ENCODE results near the gene PDE3B. TPM values are rescaled to one million over a fixed set of nuclear protein-coding genes. Genes with fewer than 3 reads are reported as not detected.

PDE3B gene
- total RNA-seq, 1 donor from 2014 or later: 3.1 TPM

DNA sequence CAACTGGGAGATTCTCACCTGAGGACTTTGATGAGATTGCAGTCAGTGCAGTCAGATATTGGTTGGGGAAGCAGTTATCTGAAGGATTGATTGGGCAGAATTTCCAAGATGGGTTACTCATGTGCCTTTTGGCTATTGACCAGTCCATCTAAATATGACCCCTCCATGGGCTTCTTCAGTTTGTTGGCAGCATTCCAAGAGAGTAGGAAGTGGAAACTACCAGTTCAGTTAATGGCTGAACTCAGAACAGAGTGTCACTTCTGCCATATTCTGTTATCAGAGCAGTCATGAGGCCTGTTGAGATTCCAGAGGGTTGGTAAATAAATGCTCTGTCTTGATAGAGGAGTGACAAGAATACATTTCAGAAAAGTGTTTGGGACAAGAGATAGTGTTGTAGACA is 177.4 kb downstream of the PDE3B start:
- no peak for DNase-seq (ENCODE audit: low read depth)
- no peaks in the 10 kb centered on the region for H3K36me3 ChIP-seq (ENCODE audit: control insufficient read depth, insufficient read depth, low read length)
- H3K4me3 ChIP-seq (ENCODE audit: low read depth, low read length): no peak overlapping the region
- TF ChIP-seq, protein P1, sequence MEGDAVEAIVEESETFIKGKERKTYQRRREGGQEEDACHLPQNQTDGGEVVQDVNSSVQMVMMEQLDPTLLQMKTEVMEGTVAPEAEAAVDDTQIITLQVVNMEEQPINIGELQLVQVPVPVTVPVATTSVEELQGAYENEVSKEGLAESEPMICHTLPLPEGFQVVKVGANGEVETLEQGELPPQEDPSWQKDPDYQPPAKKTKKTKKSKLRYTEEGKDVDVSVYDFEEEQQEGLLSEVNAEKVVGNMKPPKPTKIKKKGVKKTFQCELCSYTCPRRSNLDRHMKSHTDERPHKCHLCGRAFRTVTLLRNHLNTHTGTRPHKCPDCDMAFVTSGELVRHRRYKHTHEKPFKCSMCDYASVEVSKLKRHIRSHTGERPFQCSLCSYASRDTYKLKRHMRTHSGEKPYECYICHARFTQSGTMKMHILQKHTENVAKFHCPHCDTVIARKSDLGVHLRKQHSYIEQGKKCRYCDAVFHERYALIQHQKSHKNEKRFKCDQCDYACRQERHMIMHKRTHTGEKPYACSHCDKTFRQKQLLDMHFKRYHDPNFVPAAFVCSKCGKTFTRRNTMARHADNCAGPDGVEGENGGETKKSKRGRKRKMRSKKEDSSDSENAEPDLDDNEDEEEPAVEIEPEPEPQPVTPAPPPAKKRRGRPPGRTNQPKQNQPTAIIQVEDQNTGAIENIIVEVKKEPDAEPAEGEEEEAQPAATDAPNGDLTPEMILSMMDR (IDR thresholded peaks at IDR 0.05; ENCODE audit: insufficient read depth, low read length, poor library complexity, severe bottlenecking): no peak
- H3K27me3 ChIP-seq (ENCODE audit: control insufficient read depth, insufficient read depth, low read length): no peaks in the 10 kb centered on the region

DNA sequence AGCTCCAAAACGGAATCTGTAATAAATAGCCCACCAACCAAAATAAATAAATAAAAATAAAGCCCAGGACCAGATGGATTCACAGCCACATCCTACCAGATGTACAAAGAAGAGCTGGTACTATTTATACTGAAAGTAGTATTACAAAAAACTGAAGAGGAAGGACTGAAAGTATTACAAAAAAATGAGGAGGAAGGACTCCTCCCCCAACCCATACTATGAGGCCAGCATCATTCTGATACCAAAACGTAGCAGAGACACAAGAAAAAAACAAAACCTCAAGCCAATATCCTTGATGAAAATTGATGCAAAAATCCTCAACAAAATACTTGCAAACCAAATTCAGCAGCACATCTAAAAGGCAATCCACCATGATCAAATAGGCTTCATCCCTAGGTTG is 183.0 kb downstream of the PDE3B start:
- Histone ChIP-seq H3K4me3 (ENCODE audit: low read depth, low read length) (no peak overlapping the region), H3K36me3 (ENCODE audit: control insufficient read depth, insufficient read depth, low read length) (no peaks in the 10 kb centered on the region), H3K27me3 (ENCODE audit: control insufficient read depth, insufficient read depth, low read length) (no peaks in the 10 kb centered on the region)
- TF ChIP-seq, protein P1 (IDR thresholded peaks at IDR 0.05; ENCODE audit: insufficient read depth, low read length, poor library complexity, severe bottlenecking): no peak
- no peak for DNase-seq (ENCODE audit: low read depth)

GRCh38 chr11:14835496-14836492 is 192.2 kb downstream of the PDE3B start:
- TF ChIP-seq, protein P1 (IDR thresholded peaks at IDR 0.05; ENCODE audit: insufficient read depth, low read length, poor library complexity, severe bottlenecking): no peak
- DNase-seq (ENCODE audit: low read depth): no peak
- H3K36me3 ChIP-seq (ENCODE audit: control insufficient read depth, insufficient read depth, low read length): no peaks in the 10 kb centered on the region
- H3K27me3 ChIP-seq (ENCODE audit: control insufficient read depth, insufficient read depth, low read length): no peaks in the 10 kb centered on the region
- no peak overlapping the region for H3K4me3 ChIP-seq (ENCODE audit: low read depth, low read length)

GRCh38 chr11:14842002-14842401 is 198.4 kb downstream of the PDE3B start:
- no peaks in the 10 kb centered on the region for H3K27me3 ChIP-seq (ENCODE audit: control insufficient read depth, insufficient read depth, low read length)
- H3K4me3 ChIP-seq (ENCODE audit: low read depth, low read length): no peak overlapping the region
- TF ChIP-seq, protein P1 (IDR thresholded peaks at IDR 0.05; ENCODE audit: insufficient read depth, low read length, poor library complexity, severe bottlenecking): no peak
- no peaks in the 10 kb centered on the region for H3K36me3 ChIP-seq (ENCODE audit: control insufficient read depth, insufficient read depth, low read length)
- DNase-seq (ENCODE audit: low read depth): no peak

DNA sequence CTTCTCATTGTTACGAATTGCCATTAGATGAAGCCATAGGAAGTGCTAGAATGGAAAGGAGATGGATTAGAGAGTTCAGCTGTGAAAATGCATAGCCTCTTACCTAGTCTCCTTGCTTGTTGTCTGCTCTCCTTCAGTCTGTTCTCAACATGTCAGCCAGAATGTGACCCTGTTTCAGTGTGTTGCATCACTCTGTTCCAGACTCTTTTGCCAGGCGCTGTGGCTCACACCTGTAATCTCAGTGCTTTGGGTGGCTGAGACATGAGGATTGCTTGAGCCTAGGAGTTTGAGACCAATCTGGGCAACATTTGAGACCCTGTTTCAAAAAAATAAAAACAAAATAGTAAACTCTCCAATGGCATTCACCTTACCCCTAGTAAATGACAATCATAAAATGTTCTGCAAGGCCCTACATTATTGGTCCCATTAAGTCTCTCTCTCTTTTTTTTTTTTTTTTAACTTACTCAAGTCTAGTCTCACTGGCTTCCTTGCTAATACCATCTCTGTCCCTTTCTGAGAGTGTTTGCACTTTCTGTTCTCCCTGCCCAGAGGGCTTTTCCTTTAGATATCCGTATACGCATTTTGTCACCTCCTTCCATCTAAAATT is 209.1 kb downstream of the PDE3B start:
- TF ChIP-seq, protein P1 (IDR thresholded peaks at IDR 0.05; ENCODE audit: insufficient read depth, low read length, poor library complexity, severe bottlenecking): no peak
- no peaks in the 10 kb centered on the region for H3K36me3 ChIP-seq (ENCODE audit: control insufficient read depth, insufficient read depth, low read length)
- H3K4me3 ChIP-seq (ENCODE audit: low read depth, low read length): no peak overlapping the region
- DNase-seq (ENCODE audit: low read depth): no peak
- no peaks in the 10 kb centered on the region for H3K27me3 ChIP-seq (ENCODE audit: control insufficient read depth, insufficient read depth, low read length)
